GM19043 (cell line): ENCODE results near the gene IER2.
"Not testable (repeated sequence)": the region's sequence is repeated elsewhere in the genome, so short reads cannot be mapped to it uniquely, and the experiment has no call there.

Source experiments
- ATAC-seq: cut with Tn5 transposase; IDR thresholded peaks from one replicate; pipeline ENCODE4 v1.9.1; 2021; ENCODE audit warnings: low read depth; ENCODE audit not compliant: unreplicated experiment

Gene IER2

GRCh38 chr19:13162724-13163608 lies 12.8 kb downstream of the IER2 start:
- ATAC-seq, result no peak

GRCh38 chr19:13163609-13164342 lies 13.6 kb downstream of the IER2 start:
- no peak for ATAC-seq

- ATAC-seq, result no peak
Measured at GRCh38 chr19:13164343-13165161, 14.3 kb downstream of the IER2 start.

GRCh38 chr19:13165162-13165997 lies 15.2 kb downstream of the IER2 start:
- no peak for ATAC-seq

- not testable (repeated sequence) for ATAC-seq
Measured at GRCh38 chr19:13166151-13166550, 15.9 kb downstream of the IER2 start.

GRCh38 chr19:13169769-13170168 lies 19.6 kb downstream of the IER2 start:
- ATAC-seq, result no peak

- ATAC-seq, result no peak
Measured at GRCh38 chr19:13171146-13171545, 20.9 kb downstream of the IER2 start.

- ATAC-seq, result no peak
Measured at GRCh38 chr19:13172346-13173138, 22.3 kb downstream of the IER2 start.

GRCh38 chr19:13173139-13173737 lies 23.0 kb downstream of the IER2 start:
- ATAC-seq, result no peak

GRCh38 chr19:13176345-13176744 lies 26.1 kb downstream of the IER2 start:
- ATAC-seq, result no peak

GRCh38 chr19:13177584-13177983 lies 27.4 kb downstream of the IER2 start:
- ATAC-seq, result not testable (repeated sequence)

- not testable (repeated sequence) for ATAC-seq
Measured at GRCh38 chr19:13178291-13178690, 28.1 kb downstream of the IER2 start.

GRCh38 chr19:13181747-13182388 lies 31.7 kb downstream of the IER2 start:
- no peak for ATAC-seq

- ATAC-seq, result not testable (repeated sequence)
Measured at GRCh38 chr19:13184926-13185325, 34.7 kb downstream of the IER2 start.

GRCh38 chr19:13185763-13186657 lies 35.8 kb downstream of the IER2 start:
- ATAC-seq, result not testable (repeated sequence)

GRCh38 chr19:13186688-13187087 lies 36.5 kb downstream of the IER2 start:
- not testable (repeated sequence) for ATAC-seq

- ATAC-seq, result no peak
Measured at GRCh38 chr19:13187419-13187818, 37.2 kb downstream of the IER2 start.
